ENCODE data around the gene USHBP1.

The USHBP1 gene

GRCh38 chr19:17242431-17243208 is 21.9 kb downstream of the USHBP1 start:
- no peak for TF ChIP-seq CTCF (IDR thresholded peaks at IDR 0.05; ENCODE audit: extremely low read depth, missing control alignments)
- DNase-seq (ENCODE audit: low spot score) = no peak

DNA sequence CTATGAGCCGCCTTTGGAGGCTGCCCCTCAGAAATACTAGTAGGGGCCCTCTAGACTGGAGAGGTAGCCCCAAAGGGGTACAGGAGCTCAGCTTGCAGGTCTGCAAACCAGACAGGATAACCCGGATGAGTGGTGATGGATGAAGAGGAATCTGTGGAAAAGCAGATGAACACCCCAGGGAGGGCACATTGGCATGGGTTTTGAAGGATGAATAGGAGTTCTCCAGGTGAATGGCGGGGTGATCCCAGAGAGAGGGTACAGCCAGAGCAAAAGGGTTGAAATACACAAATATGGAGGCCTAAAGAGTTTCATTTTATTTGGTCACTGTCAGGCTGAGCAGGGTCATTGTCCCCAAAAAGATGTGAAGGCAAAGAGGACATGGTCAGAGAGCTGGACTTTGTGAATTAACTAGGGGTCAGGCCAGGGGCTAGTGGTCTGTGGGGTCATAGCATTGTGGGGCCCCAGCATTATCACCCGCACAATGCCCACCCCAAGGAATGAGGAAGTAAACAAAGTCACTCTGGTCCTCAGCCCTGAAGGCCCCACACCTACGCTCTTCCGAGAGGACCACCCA is 23.6 kb downstream of the USHBP1 start:
- no peak for TF ChIP-seq CTCF (IDR thresholded peaks at IDR 0.05; ENCODE audit: extremely low read depth, missing control alignments)
- DNase-seq (ENCODE audit: low spot score) = no peak

DNA sequence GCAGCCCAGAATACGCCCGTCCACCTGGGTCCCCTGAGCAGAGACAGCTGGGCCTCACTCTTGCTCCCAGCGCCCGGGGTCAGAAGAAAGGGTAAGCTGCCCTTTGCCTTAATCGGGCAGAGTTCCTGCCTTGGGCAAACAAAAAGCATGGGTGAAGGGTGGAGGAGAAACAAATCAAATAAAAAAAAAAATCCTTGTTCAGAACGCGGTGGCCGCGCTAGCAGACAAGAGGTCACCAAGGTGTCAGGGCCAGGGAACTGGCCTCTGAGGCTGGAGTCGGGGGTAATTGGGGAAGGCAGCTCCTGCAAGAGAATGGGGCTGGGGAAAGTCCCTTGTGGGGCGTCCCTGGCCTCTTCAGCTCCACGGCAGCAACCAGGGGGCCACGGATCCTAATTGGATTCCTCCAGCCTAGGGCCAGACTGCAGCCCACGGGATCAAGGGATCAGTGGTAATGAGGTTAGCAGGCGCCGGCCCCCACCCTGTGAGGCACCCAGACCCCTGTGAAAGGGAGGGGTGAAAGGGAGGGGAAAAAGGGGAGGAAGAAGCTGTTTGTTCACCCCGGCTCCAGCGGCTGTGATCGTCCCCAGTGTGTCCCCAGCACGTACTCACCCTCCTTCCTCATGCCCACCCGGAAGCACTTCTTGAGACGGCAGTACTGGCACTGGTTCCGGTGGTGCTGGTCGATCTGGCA is 24.3 kb downstream of the USHBP1 start:
- TF ChIP-seq CTCF (IDR thresholded peaks at IDR 0.05; ENCODE audit: extremely low read depth, missing control alignments) = no peak
- no peak for DNase-seq (ENCODE audit: low spot score)

GRCh38 chr19:17237747-17238706 is 26.5 kb downstream of the USHBP1 start:
- no peak for TF ChIP-seq CTCF (IDR thresholded peaks at IDR 0.05; ENCODE audit: extremely low read depth, missing control alignments)
- no peak for DNase-seq (ENCODE audit: low spot score)

DNA sequence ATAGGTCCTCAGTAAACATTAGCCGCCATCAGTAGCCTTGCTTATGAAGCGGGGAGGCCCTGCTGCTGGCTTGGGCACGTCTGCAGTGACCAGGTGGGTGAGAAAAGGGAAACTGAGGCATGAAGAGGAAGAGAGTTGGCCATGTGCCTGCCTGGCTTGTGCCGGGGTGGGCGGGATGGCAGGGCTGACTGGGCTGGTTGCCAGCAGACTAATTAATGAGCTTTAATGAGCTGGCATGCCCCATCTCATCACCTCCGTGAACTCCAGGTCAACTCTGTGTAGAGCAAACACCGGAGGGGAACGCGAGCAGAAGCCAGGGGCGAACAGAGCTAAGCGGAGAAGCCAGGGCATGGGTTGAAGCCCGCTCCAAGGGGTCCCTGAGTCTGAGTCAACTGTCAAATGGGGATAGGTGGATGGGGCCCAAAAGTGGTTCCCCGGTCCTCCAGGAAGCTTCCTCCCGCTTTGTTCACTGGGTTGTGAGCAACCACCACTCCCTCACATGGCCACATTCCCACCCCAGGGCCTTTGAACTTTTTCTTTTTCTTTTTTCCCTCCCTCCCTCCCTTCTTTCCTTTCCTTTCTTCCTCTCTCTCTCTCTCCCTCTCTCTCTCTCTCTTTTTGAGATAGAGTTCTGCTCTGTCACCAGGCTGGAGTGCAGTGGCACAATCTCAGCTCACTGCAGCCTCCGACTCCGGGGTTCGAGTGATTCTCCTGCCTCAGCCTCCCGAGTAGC is 27.6 kb downstream of the USHBP1 start:
- no peak for TF ChIP-seq CTCF (IDR thresholded peaks at IDR 0.05; ENCODE audit: extremely low read depth, missing control alignments)
- no peak for DNase-seq (ENCODE audit: low spot score)

- DNase-seq (ENCODE audit: low spot score) = no peak
- no peak for TF ChIP-seq CTCF (IDR thresholded peaks at IDR 0.05; ENCODE audit: extremely low read depth, missing control alignments)
Observed at GRCh38 chr19:17235971-17236777, 28.4 kb downstream of the USHBP1 start.

All from GM20000 (cell line).